Fibroblast of the aortic adventitia (primary cell): ENCODE data around the gene IREB2. TPM values are rescaled to one million over a fixed set of nuclear protein-coding genes. Genes with fewer than 3 reads are reported as not detected.

Source experiments
- DNase-seq: peaks from one replicate; pipeline ENCODE4 v3.0.0-alpha.2; 2010; ENCODE audit warnings: low read depth
- H3K4me3 ChIP-seq: 2 replicates; pipeline ENCODE4 v1.5.1; 2011; ENCODE audit warnings: low read depth, mild to moderate bottlenecking, control low read depth, low read length, moderate library complexity
- CTCF ChIP-seq: IDR thresholded peaks from 2 replicates; pipeline ENCODE4 v1.5.1; 2011; ENCODE audit warnings: mild to moderate bottlenecking, low read length, control low read depth, inconsistent platforms; ENCODE audit not compliant: insufficient read depth
- total RNA-seq: library from RNA; depleted of rRNA; stranded (reverse); fragments of >200 nt; gene quantifications from 2 replicates; pipeline ENCODE4 v1.2.3, GENCODE V29; 2012; ENCODE audit warnings: low replicate concordance

Gene IREB2
- total RNA-seq, 1 donor = 25.1 TPM

- no peak overlapping the region for H3K4me3 ChIP-seq
- TF ChIP-seq CTCF = no peak
- no peak for DNase-seq
These were observed 32.6 kb upstream of the IREB2 start for GRCh38 chr15:78405336-78405924.

GRCh38 chr15:78406016-78406585, 31.9 kb upstream of the IREB2 start:
- H3K4me3 ChIP-seq = no peak overlapping the region
- DNase-seq = no peak
- no peak for TF ChIP-seq CTCF

GRCh38 chr15:78407608-78408354, 30.2 kb upstream of the IREB2 start:
- no peak for TF ChIP-seq CTCF
- no peak overlapping the region for H3K4me3 ChIP-seq
- no peak for DNase-seq

GRCh38 chr15:78408355-78408640, 29.7 kb upstream of the IREB2 start:
- no peak for TF ChIP-seq CTCF
- H3K4me3 ChIP-seq = no peak overlapping the region
- DNase-seq = no peak

- no peak overlapping the region for H3K4me3 ChIP-seq
- DNase-seq = no peak
- TF ChIP-seq CTCF = no peak
These were observed 29.1 kb upstream of the IREB2 start for GRCh38 chr15:78408961-78409360.

- H3K4me3 ChIP-seq = no peak overlapping the region
- no peak for TF ChIP-seq CTCF
- no peak for DNase-seq
These were observed 27.0 kb upstream of the IREB2 start for GRCh38 chr15:78411061-78411460.
